Activated CD8-positive, alpha-beta memory T cell treated with anti-CD3 and anti-CD28 coated beads for 48 hours (primary cell): ENCODE data around the gene S100B.

Experiments
- DNase-seq, 3 experiments: peaks; one replicate each; pipeline ENCODE4 v3.0.0-alpha.2; 2020; ENCODE audit warnings: low read depth in 2 of 3, low spot score in 2 of 3

Gene S100B

DNA sequence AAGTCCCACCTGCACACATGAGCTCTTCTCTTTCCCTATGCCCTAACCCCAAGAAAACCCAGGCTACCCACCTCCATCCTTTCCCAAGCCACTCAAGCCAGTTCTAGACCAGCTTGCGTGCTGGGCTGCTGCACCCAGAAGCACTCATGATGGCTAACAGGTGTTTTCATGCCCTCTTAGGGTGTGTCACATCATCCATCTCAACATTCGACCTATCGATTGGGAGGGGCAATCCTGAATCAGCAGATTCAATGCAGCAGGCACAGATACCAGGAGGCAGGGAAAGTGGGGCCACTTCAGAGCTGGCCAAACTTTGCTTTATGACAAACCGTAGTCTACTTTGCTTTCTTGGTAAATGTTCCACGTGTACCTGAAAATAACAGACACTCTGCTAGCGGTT, 24.0 kb upstream of the S100B start:
- no peak for DNase-seq

DNA sequence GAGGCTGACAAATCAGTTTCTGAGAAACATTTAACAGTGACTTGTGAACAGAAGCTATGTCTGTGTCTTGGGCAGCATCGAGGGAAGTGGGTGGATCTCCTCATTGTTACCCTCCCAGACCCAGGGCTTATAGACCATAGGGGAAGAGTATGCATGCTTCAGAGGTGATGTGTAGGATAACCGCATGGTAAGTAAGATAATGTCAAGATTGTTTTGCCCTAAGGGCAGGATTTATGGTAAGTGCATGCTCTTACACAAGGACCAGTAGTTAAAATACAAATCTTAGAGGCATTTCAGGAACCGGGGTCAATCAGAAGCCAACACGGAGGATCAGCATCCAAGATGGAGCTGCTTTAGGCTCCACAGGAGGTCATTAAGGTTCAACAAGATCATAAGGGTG, 22.8 kb upstream of the S100B start:
- no peak for DNase-seq

DNA sequence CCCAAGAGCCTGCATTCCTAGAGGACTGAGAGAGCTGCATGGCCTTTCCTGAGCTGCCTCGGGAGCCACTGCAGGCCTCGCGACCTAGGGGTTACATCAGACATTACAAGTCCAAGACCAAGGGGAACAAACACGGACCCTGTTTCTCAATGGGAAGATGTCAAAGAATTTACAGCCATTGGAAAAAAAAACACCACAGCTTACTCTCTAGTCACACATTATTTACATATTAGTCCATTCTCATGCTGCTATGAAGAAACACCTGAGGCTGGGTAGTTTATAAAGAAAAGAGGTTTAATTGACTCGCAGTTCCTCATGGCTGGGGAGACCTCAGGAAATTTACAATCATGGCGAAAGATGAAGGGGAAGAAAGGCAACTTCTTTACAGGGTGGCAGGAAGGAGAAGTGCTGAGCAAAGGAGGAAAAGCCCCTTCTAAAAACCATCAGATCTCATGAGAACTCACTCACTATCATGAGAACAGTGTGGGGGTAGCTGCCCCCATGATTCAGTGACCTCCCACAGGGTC, 22.2 kb upstream of the S100B start:
- DNase-seq: no peak

DNA sequence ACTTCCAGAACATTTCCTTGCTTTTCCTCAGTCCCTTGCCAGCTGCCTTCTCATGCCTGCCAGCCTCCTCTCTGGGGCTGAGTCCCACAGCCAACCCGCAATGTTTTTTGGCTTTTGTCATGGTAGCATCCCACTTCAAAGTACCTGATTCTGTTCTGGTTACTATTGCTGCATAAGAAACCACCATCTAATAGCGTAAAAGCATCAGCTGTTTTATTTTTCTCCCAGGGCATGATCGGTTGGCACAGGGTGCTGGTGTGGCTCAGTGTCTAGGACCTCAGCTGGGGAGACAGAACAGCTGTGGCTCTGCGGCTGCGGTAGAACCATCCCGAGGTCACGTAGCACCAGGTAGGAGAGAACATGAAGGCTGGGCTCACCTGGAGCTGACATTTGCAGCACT, 21.7 kb upstream of the S100B start:
- no peak for DNase-seq

DNA sequence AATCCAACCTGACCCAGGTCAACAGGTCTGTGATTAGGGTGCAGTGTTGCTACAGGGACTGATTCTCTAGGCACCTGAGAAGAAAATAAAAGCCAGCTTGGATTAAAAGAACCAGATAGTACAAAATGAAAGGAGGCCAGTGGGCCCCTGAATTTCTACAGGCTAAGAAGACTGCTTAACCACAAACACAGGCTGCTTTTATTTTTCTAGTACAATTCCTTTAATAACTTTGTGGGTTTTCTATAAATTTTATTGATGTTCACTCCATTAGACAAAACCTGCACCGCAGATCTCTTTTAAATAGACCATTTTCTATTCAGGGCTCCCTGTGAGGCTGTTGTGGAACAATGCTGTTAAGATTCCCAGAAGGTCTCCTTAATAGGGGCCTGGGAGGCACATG, 20.9 kb upstream of the S100B start:
- no peak for DNase-seq

DNA sequence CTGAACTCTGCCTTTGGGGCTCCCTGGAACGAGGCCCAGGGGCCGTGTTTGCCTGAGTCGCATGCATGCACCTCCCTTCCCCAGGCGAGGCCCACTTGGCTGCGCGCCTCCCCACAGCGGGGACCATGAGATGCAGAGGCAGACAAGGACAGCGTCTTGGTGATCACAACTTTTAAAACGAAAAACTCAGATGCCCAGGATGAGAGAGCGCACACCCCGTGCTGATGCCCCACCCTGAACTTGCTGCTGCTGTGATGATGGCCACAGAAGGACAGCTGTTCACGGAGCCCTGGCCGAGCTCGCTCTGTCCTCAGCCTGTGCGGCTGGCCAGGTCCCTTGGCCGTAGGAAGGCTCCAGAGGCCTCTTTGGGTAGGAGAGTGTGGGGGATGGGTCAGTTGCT, 19.2 kb upstream of the S100B start:
- DNase-seq: no peak

DNA sequence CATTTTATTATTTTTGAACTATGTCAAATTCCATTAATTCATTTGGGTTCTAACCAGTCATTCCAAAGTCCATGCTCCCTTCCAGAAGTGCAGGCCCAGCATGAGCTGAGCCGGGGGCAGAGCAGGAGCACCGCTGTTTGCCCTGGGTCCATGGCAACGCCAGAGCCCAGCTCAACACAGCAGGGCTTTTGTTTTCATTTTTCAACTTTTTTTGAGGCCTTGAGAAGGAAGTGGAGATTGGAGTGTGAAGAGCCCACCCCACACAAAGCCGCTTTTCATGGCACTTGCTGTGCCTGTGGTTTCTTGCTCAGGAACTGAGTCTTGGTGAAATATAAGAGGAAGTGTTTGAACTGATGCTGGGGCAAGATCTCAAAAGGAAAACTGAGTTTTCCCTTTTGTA, 17.3 kb upstream of the S100B start:
- no peak for DNase-seq

DNA sequence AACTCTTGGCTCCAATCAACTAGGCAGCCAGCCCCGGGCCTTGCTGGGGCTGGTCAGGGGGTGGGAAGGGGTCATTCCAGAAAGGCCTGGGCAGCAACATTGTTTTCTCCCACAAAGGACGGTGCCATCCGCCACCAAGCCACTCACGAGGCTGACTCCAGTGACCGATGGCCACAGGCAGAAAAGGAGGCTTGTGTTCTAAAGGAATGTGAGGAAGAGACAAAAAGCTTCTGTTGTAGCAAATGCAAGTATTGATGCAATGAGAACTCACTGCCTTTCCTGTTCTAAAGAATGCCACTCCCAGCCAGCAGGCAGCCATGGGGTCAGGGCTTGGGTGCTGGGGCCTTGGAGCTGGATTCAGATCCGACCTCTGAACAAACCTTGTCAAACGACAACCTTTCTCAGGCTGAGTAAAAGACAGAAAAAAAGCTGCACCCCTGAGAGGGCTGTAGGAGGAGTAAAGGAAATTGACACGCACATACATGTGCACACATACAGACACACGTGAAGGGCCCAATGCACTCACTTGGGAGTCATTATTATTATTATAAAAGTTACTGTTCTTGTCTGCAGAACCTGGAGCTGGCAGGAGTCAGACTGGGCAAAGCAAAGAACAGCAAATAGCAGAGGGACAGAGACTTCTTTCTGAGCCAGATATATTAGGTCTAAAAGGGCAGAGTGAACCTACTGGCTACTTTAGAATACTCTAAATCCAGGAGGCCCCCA, 16.7 kb upstream of the S100B start:
- no peak for DNase-seq

DNA sequence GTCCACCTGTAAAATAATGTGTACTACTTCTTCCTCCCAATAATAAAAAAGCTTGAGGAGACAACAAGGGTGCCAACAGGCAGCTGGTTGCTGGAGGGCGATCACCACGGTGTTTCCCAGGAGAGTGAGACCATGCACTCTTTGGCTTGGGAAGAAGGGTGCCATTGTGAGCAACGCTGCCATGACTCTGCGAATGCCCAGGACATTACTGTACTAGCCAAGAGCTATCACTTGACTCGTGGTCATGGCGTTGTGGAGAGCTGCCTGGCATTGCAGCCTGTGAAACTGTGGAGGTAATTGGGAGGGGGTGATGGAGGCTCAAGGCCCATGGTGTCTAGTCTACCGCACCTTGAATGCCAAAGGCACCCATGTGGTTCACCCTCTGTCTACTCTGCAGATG, 16.0 kb upstream of the S100B start:
- DNase-seq: no peak

DNA sequence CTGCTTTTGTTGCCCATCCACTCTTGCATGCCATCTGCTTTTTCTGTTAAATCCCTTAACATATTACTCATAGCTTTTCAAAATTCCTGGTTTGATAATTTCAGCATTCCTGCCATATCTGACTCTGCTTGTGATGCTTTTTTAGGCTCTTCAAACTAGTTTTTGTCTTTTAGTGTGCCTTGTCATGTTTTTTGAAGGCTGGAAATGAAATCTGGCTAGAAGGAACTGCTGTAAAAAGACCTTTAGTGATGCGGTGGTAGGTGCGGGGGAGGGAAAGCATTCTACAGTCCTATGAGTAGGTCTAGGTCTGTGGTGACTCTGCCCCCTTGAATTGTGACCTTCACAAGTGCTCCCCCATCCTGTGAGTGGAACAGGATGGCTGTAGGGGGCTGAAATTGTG, 15.0 kb upstream of the S100B start:
- no peak for DNase-seq

DNA sequence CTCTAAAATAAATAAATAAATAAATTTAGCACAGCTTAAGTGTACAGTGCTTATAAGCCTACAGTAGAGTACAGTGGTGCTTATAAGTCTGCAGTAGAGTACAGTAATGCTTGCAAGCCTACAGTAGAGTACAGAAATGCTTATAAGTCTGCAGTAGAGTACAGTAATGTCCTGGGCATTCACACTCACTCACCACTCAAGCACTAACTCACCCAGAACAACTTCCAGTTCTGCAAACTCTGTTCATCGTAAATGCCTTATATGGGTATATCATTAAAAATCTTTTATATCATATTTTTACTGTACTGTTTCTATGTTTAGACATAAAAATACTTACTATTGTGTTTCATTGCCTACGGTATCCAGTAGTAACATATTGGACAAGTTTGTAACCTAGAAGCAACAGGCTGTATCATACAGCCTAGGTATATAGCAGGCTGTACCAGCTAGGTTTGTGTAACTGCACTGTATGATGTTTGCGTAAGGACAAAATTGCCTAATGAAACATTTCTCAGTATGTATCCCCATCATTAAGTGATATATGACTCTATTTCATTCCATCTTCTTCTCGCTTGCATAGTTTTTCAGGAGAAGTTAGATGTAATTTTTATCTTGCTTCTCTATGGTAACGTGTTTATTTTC, 14.0 kb upstream of the S100B start:
- DNase-seq: no peak

DNA sequence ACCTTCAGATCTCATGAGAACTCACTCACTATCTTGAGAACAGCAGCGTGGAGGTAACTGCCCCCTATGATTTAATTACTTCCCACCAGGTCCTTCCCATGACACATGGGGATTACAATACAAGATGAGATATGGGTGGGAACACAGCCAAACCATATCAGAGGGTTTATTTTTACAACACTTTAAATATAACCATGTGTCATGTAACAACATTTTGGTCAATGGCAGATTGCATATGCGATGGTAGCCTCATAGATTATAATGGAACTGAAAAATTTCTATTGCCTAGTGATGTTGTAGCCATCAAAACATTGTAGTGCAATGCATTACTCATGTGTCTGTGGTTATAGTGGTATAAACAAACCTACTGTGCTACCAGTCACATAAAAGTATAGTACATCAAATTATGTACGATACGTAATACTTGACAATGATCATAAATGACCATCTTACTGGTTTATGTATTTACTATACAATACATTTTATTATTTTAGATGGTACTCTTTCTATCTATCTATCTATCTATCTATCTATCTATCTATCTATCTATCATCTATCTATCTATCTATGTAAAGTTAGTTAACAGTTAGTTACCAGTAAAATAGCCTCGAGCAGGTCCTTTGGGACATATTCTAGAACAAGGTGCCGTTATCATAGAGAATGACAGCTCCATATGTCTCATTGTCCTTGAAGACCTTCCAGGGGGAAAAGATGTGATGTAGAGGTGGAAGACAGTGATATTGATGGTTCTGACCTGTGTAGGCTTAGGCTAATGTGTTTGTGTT, 12.6 kb upstream of the S100B start:
- DNase-seq: no peak

DNA sequence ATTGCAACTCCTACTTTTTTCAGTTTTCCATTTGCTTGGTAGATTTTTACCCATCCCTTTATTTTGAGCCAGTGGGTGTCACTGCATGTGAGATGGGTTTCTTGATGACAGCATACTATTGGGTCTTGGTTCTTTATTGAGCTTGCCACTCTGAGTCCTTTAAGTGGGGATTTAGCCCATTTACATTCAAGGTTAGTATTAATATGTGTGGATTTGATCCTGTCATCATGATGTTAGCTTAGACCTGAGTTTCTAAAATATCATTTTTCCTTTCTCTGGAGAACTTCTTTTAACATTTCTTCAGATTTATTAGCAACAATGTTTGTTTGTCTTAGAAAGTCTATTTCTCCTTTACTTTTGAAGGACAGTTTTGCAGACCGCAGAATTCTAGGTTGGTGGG, 11.8 kb upstream of the S100B start:
- DNase-seq: no peak

DNA sequence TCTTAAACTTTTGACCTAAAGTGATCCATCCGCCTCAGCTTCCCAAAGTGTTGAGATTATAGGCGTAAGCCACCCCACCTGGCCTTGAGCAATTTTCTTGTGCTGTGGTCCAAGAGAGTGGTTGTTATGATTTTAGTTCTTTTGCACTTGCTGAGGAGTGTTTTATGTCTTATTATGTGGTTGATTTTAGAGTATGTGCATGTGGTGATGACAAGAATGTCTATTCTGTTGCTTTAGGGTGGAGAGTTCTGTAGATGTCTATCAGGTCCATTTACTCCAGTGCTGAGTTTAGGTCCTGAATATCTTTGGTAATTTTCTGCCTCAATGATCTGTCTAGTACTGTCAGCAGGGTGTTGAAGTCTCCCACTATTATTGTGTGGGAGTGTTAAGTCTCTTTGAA, 11.2 kb upstream of the S100B start:
- DNase-seq: no peak

DNA sequence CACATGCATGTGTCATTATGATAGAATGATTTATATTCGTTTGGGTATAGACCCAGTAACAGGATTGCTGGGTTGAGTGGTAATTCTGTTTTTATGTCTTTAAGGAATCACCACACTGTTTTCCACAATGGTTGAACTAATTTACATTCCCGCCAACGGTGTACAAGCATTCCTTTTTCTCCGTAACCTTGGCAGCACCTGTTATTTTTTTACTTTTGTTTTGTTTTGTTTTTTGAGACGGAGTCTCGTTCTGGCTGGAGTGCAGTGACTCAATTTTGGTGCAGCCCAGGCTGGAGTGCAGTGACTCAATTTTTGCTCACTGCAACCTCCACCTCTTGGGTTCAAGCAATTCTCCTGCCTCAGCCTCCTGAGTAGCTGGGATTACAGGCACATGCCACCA, 8.5 kb upstream of the S100B start:
- no peak for DNase-seq

DNA sequence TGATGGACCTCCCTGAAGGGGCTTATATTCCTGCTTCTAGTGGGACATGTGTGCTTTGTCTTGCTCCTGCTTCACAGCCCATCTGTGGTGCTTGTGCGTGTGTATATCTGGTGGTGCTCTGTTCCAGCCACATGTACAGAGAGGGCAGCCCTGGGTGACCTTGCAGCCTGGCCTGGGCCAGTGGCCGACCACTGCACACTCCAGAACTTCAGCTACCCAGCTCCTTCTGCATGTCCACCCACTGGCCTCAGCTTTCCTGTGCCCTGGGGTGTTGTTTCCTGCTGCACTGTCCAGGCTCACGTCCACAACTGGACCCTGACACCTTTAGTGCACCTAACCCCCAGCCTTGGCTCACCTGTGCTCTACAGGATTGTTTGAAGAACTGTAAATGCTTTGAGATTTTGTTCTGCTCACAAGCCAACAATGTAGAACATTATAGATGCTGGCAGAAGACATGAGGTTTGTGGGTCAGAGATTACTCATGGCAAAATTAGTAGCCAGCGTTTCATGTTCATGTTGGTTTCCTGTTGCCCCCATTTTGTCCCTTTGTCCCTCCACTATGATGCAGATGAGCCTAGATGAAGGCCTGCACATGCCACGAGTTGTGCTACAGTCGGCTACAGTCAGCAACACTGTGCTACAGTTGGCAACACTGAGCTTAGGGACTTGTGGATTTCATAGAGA, 5.3 kb upstream of the S100B start:
- no peak for DNase-seq

DNA sequence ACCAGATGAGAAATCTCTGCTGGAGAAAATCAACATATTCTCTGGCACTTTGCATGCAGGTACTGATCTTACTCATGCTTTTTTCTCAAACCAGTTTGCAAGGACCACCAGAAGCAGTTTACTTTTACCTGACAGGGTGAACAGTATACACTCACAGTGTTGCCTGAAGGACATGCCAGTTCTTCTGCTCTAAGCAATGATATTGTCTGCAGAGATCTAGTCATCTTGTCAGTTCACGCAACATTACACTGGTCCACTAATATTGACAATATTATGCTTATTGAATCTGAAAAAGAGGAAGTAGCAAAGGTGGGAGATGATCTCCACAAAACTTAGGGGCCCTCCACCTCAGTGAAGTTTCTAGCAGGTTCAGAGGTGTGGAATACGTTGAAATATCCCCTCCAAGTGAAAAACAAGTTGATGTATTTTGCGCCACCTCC, 3.8 kb upstream of the S100B start:
- DNase-seq: no peak

DNA sequence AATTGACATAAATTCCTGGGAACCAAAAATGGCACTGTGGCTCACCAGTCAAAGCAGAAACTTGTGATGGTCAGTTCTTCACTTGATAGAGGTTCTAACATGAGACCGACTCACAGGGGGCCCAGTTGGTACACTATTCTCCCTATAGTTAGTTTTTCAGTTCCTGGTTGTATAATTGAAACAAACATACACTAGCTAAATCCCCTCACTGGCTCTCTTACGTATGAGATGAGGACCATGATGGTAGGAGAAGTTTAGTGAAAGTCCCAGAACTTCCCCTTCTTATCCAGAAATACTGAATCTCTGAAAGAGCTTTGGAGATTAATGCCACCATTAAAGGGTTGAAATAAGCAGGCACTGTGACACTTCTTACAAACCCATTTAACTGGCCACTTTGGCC, 2.8 kb upstream of the S100B start:
- no peak for DNase-seq

DNA sequence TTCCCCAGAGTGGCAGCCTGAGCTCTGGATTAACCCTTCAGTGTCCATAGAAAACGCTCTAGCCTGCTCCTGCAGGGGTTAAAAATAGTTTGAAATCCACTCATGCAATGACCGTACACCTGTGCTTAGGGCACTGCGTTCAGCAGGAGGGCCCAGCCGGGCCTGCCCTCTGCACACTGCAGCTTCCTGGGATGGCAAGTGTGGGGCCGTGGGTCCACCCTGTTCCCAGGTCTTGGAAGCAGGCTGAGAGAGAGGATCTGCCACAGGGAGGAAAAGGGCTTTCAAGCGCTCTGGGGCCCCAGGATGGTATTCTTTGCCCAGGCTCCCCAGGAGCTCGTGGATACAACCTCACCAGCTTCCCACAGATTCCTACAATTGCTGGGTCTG, 1.5 kb upstream of the S100B start:
- no peak for DNase-seq

DNA sequence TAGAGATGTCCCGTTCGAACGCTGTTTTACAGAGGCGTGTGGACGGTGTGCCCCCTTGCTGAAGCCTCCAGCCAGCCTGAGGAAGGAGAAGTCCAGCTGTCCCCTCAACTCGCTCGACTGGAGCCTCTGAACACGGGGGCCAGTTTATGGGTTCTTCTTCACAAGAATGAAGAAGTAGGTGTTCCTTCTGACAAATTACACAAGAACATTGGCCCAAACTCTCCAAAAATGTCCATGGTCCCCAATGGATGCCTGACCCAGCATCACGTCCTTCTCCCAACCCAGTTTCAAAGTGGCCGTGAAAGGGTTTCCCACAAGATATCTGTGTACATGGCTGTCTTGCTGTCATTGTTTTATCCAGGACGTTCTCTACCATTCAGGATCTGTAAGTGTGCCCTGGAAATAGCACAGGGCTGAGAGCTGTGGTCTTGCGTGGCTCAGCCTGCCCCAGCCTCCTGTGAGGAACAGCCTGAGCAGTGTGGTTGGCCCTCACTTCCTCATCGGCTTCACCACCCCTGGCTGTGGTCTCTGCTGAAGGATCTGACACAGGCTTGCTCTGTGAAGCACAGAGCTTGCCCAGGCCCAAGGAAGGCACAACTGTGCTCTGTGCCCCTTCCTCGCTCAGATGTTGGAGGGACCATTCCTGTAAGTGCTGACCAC, 1.0 kb upstream of the S100B start:
- DNase-seq: peak in 1 of 3 experiments; percentile 13

DNA sequence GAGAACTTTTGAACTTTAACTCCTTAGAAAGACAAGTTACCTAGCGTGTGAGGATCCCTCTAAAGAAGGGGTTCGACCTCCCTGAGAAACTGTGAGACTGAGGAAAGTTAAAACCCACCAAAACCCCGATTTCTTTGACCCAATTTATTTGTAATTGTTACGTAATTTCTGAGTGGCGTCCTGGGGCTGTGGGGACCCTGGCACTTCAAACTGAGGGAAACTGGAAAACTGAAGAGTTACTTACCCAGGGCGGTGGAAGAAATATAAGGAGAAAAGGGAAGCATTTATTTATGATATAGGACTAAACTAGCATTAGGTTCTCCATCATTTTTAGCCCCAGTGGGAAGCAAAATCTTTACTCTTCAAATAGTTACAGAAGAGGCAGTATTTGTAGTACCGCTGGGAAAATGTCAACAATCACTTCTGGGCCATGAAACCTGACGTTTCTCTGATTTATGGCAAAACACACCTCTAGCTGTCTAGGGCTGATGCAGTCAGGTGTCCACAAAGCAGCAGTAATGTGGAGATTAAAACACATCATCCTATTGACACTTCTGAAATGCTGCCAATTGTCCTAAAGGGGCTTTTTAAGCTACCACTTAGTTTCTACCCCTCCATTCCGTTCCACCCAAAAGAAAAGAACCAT, 430 bp downstream of the S100B start:
- DNase-seq: no peak
